Fibroblast of lung (primary cell): Measurements from ENCODE around the gene RING1.

Experiments used
- CTCF ChIP-seq, 2 donors: IDR thresholded peaks in 1 of 2; conservative IDR thresholded peaks in 1 of 2; 1 replicate in 1 of 2; 2 replicates in 1 of 2; pipeline ENCODE4 v1.5.1; 2011 to 2012; ENCODE audit warnings: low read length in 2 of 2, control low read depth in 1 of 2, inconsistent platforms in 1 of 2, low read depth in 1 of 2, mild to moderate bottlenecking in 1 of 2
- EZH2 ChIP-seq: IDR thresholded peaks from 2 replicates; pipeline ENCODE4 v1.5.1; 2012; ENCODE audit warnings: low read length, control low read depth, mild to moderate bottlenecking; ENCODE audit errors: missing control alignments

GRCh38 chr6:33172688-33173534 lies 35.4 kb upstream of the RING1 start:
- TF ChIP-seq EZH2 = no peak
- TF ChIP-seq CTCF (conservative IDR thresholded peaks at IDR 0.05 in 1 of 2, IDR thresholded peaks at IDR 0.05 in 1 of 2; ENCODE audit: low read depth in 1 of 2, low read length in 2 of 2) = peak; percentile 63 to 78
